Medulla oblongata (tissue), 1 donor: ENCODE measurements around the gene GALNTL6.
"Not testable (repeated sequence)": the region's sequence is repeated elsewhere in the genome, so short reads cannot be mapped to it uniquely, and the experiment has no call there.

Source experiments
- DNase-seq: peaks from one replicate; pipeline ENCODE4 v3.0.0-alpha.2; 2015; ENCODE audit errors: extremely low spot score

The GALNTL6 gene

GRCh38 chr4:172660251-172660650, 847.0 kb downstream of the GALNTL6 start:
- no peak for DNase-seq

- no peak for DNase-seq
Observed at GRCh38 chr4:172662113-172662512, 848.9 kb downstream of the GALNTL6 start.

GRCh38 chr4:172666711-172667368, 853.6 kb downstream of the GALNTL6 start:
- DNase-seq = no peak

- no peak for DNase-seq
Observed at GRCh38 chr4:172674811-172675210, 861.6 kb downstream of the GALNTL6 start.

- no peak for DNase-seq
Observed at GRCh38 chr4:172675232-172675631, 862.0 kb downstream of the GALNTL6 start.

- DNase-seq = no peak
Observed at GRCh38 chr4:172680691-172681090, 867.5 kb downstream of the GALNTL6 start.

DNA sequence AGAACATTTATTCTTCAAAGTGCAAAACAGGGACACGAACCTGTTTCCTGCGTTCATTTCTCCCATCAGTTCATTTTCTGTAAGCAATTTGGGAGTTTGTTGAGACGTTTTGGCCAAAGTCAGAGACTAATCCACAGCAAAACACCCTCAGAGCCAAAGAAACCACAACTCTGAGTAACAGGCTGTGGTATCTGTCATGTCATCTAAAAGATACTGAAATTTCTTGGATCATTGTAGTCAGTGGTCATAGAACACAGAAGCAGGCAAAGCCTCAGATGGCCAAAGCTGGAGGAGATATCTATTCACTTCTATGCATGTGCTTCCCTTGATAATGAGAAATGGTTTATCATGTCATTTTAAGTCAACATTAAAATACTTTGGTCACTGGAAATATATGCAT, 869.8 kb downstream of the GALNTL6 start:
- no peak for DNase-seq

DNA sequence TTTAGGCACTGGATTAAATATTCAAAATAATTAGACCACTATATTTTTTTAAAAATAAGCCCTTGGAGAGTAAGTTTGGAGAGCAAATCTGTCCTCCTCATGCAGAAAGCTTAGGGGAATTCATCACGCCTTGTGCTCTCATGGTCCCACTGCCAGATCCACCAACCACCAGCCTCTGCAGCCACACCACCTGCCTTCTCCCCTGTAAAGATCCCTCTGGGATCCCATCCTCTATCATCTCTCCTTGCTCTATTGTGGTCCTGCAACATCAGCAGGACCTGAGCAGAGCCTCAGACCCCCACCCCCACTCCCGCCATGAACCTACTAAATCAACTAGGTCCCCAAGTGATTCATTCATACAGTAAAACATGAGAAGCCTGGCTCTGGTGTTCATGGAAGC, 872.8 kb downstream of the GALNTL6 start:
- DNase-seq = no peak

DNA sequence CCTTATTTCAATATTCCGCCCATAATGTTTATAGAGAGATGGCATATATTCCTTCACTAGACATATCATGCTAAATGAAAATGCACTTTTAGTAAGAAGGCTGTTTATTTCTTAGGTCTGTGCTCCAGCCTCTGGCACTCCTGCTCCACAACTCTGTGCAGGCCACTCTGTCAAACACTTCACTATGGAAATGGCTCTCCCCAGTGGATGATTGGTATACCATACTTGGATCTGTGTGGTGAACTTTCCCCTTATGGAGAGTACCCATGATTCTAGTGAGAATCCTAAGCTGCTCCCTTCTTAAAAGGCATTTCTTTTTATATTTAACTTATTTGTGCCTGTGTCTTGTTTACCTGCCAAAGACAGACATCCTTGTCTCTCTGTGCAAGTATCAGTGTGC, 875.3 kb downstream of the GALNTL6 start:
- DNase-seq = no peak

DNA sequence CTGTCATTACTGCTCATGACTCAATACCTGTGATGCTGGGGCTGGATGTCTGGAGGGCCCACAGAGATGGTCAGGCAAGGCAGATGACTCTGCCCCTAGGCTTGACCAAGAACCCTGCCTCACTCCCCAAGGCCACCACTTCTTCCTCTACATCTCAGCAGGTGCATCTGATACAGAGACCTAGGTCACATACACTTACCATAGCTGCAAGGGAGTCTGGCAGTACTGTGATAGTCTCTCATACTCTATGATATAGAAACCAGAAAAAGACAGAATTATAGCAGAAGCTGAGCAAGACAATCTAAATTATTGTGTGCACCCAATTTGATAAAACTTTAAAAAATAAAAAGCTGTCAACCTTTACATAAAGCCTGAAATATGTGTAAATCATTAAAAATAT, 878.3 kb downstream of the GALNTL6 start:
- no peak for DNase-seq

DNA sequence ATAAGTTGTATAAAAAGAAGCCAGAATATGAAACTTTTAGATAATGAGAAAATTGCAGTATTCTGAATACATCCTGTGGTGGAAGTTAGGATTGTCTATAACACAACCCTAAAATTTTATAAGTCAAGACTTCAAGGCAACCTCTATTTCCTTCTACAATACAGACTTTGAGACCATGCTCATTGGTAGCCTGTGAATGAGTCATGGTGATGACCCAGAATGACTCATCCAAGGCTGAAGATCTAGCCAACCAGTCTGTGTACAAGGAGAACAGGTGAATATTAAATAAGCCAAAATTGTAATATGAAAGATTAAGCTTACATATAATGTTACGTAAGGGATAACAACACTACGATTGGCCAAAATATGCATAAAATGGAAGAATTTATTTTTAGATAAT, 879.5 kb downstream of the GALNTL6 start:
- DNase-seq = no peak

DNA sequence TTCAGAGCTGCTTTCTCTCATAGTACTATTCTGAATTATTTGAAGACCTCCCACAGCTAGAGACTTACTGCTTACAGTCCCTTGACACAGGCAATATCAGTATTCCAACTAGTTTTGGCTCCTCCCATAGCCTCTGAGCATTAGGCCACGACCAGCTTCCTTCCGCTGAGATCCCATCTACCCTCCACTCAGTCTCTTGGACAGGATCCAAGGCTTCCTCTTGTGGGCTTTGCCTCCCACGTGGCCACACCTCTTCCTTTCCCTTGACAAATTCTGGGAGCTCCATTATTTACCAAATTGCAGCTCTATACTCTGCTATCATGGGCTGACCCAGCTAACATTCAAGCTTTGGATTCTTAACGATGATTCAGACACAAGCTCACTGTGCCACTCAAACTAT, 885.1 kb downstream of the GALNTL6 start:
- no peak for DNase-seq

- DNase-seq = no peak
Observed at GRCh38 chr4:172705565-172705964, 892.4 kb downstream of the GALNTL6 start.

GRCh38 chr4:172706000-172706399, 892.8 kb downstream of the GALNTL6 start:
- no peak for DNase-seq

- no peak for DNase-seq
Observed at GRCh38 chr4:172707622-172708021, 894.4 kb downstream of the GALNTL6 start.

DNA sequence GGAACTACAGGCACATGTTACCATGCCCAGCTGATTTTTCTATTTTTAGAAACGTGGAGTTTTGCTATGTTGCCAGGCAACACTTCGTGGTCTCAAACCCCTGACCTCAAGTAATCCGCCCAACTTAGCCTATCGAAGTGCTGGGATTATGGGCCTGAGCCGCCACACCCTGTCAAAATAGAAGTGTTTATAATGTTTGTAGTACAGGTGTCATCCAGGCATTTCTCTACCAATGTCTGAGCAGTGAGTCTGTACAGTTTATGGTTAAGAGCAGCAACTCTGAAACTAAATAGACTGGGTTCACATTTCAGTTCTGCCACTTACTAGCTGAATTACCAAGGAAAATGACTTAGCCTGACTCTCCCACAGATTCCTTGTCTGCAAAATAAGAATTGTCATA, 895.0 kb downstream of the GALNTL6 start:
- no peak for DNase-seq

DNA sequence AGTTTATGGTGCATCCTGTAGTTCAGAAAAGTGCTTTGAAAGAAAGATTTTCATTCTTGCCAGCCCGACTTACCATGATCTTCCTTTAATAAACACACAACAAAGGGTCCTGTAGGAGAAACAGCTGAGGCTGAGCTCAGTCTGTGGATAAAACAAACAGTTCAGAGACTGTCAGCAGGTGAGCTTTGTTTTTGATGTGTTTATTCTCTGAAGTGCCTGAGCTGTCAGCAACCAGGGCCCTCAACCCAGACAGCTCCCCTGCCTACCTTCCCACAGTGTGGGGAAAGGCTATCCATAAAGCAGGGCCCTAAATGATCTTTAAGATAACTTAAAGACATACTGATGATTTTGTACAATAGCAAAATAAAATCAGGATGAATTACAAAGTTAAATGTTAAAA, 896.2 kb downstream of the GALNTL6 start:
- DNase-seq = no peak

DNA sequence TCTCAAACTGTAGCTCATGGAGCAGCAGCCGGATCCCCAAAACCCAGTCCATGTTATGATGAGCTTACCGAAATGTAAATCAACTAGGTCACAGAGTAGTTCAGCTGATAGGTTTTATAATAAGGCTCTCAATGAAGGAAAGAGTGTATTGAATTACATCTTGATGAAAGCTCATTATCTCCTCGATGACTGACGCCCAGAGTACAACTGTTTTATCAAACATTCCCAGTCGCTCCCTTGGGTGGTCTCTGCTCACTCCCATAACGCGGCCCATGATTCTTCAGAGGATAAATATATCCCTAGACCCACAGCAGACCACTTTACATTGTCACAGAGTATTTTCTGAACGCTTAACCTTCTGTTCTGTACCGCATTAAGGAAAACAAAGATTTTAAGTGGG, 903.1 kb downstream of the GALNTL6 start:
- DNase-seq = no peak

DNA sequence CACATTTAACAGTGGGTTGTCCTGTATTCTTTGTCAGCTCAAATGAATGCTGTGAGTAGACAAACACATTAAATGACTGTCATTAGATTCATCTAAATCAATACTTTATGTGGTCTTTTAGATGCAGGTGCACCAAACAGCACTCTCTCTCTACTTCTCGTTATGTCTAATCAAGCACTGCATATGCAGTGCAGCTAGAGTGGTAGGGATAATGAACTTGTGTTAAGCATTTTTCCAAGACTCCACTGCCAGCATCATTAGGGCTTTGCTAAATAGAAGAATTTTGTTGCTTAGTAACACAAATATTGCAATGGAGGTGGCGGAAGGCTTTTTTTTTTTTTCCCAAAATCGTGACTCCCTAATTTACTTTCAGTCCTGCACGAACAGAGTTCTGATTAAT, 908.5 kb downstream of the GALNTL6 start:
- no peak for DNase-seq

GRCh38 chr4:172725581-172725980, 912.4 kb downstream of the GALNTL6 start:
- DNase-seq = no peak

DNA sequence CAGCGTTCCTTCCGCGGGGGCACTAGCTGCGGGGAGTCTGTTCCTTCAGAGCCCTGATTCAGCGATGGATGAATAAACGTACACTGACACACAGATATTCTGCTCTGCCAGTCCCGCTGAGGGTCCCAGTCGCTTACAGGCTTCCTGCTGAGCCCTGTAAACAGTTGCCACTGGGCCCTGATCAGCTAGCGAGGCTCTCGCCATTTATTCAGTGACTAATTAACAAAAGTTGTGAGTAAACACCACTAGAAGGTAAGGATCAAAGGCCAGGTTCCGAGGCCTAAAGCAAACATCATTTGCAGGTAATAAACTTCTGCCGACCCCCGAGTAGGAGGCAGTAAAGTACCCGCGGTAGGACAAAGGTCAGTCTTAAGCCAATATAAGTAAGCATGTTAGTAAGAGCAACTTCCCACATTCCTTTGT, 912.8 kb downstream of the GALNTL6 start:
- no peak for DNase-seq

DNA sequence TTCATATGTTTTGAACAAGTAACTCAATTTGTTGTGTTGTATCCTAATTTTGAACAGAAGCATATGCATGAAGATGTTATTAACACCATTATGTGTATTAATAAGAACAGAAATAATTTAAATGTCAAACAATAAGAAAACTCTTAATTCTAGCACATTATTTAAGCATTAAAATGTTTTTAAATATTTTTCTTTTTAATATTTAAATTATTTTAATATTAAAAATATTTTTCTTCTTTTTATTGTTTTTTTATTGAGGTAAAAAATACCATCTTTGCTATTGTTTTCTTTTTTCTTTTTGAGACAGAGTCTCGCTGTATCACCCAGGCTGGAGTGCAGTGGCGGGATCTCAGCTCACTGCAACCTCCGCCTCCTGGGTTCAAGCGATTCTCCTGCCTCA, 914.4 kb downstream of the GALNTL6 start:
- DNase-seq = no peak

GRCh38 chr4:172733645-172734044, 920.4 kb downstream of the GALNTL6 start:
- DNase-seq = not testable (repeated sequence)

DNA sequence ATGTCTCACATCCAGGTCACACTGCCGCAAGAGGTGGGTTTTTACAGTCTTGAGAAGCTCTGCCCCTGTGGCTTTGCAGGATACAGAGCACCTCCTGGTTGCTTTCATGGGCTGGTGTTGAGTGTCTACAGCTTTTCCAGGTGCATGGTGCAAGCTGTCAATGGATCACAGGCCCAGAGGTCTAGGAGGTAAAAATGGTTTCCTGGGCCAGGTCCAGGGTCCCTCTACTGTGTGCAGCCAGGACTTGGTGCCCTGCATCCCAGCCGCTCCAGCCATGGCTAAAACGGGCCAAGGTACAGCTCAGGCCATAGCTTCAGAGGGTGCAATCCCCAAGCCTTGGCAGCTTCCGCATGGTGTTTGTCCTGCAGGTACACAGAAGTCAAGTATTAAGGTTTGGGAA, 921.4 kb downstream of the GALNTL6 start:
- DNase-seq = no peak
